Gastroesophageal sphincter (tissue), 3 donors: Measurements from ENCODE around the gene VIM.

Source experiments
- CTCF ChIP-seq, 4 experiments: fragments of 200-600 bp in 2 of 4; fragments of 450-650 bp in 2 of 4; sonication (generic) in 1 of 4; IDR thresholded peaks; one replicate each; pipeline ENCODE4 v1.5.1; 2017 to 2019; ENCODE audit warnings: antibody characterized with exemption in 4 of 4, mild to moderate bottlenecking in 2 of 4, moderate library complexity in 2 of 4
- EP300 ChIP-seq: sonication (generic); formaldehyde crosslinking; IDR thresholded peaks from one replicate; pipeline ENCODE4 v1.6.1; 2017; ENCODE audit warnings: antibody characterized with exemption, mild to moderate bottlenecking
- POLR2A ChIP-seq, 2 donors: fragments of 450-650 bp; IDR thresholded peaks; one replicate each; pipeline ENCODE4 v1.6.1; 2017; ENCODE audit warnings: antibody characterized with exemption in 2 of 2, mild to moderate bottlenecking in 2 of 2, moderate library complexity in 1 of 2
- POLR2AphosphoS5 ChIP-seq: sonication (generic); formaldehyde crosslinking; IDR thresholded peaks from one replicate; pipeline ENCODE4 v1.6.1; 2017; ENCODE audit warnings: antibody characterized with exemption

- no peak for TF ChIP-seq CTCF (IDR thresholded peaks at IDR 0.05)
- no peak for TF ChIP-seq POLR2A (IDR thresholded peaks at IDR 0.05)
- TF ChIP-seq EP300 = no peak
- TF ChIP-seq POLR2AphosphoS5 = no peak
These were observed 42.2 kb upstream of the VIM start for GRCh38 chr10:17185873-17186272.
